ENCODE results near the gene DAGLB. TPM values are rescaled to one million over a fixed set of nuclear protein-coding genes. Genes with fewer than 3 reads are reported as not detected.

The DAGLB gene
- total and polyA plus RNA-seq, 2 of the 8 experiments (the other 6 are each of a cell fraction or from before 2014, with no cell fraction given): 27.0 to 39.6 TPM

- Histone ChIP-seq H3K36me3 (ENCODE audit: control insufficient read depth in 2 of 4, insufficient read depth in 4 of 4, low read length in 3 of 4) (peaks cover 0 to 30% (median 13%) of the 10 kb centered on the region in 4 experiments; a peak in 6 of 8 replicates), H3K27me3 (replicated peaks in 1 of 4; ENCODE audit: control insufficient read depth in 3 of 4, extremely low read depth in 1 of 4, insufficient read depth in 3 of 4, low read length in 3 of 4) (no peaks in the 10 kb centered on the region), H3K23me2 (ENCODE audit: low read depth, low read length) (no peaks in the 10 kb centered on the region; the same call in 1 of the 2 replicates), H3K27ac (ENCODE audit: low read depth, low read length) (no peak overlapping the region), H3K4ac (replicated peaks; ENCODE audit: insufficient read length, low read depth, low read length) (no peak overlapping the region), H3K56ac (replicated peaks; ENCODE audit: insufficient read length, low read depth, low read length) (no peak overlapping the region), H3K14ac (ENCODE audit: insufficient read length) (no peak overlapping the region), H3K79me2 (ENCODE audit: control insufficient read depth in 1 of 2, insufficient read depth in 2 of 2, low read length in 2 of 2) (peaks cover 43 to 96% of the 10 kb centered on the region in 2 experiments), H3K4me2 (ENCODE audit: insufficient read depth in 1 of 2, low read depth in 2 of 2, low read length in 2 of 2) (no peak overlapping the region), H3K4me1 (replicated peaks in 1 of 4; ENCODE audit: control insufficient read depth in 3 of 4, insufficient read depth in 4 of 4, low read length in 3 of 4) (peaks cover 0 to 11% (median 5%) of the 10 kb centered on the region in 4 experiments), H3K9me3 (ENCODE audit: insufficient read depth in 2 of 2, low read depth in 1 of 2, low read length in 1 of 2) (no peaks in the 10 kb centered on the region), H2AK5ac (ENCODE audit: low read depth, low read length) (no peak overlapping the region), H2BK120ac (replicated peaks; ENCODE audit: low read depth, low read length) (no peak overlapping the region), H4K20me1 (replicated peaks in 1 of 2; ENCODE audit: control insufficient read depth in 1 of 2, insufficient read depth in 2 of 2, low read length in 2 of 2) (peaks cover 24 to 32% of the 10 kb centered on the region in 2 experiments), H3K18ac (ENCODE audit: extremely low read depth, low read length) (no peak overlapping the region), H2BK5ac (ENCODE audit: low read depth, low read length) (no peak overlapping the region), H3K79me1 (ENCODE audit: low read depth, low read length) (peaks cover 13% of the 10 kb centered on the region; the same call in 1 of the 2 replicates), H3K4me3 (ENCODE audit: extremely low read depth in 1 of 4, insufficient read depth in 2 of 4, low read depth in 3 of 4, low read length in 4 of 4) (no peak overlapping the region), H2BK15ac (ENCODE audit: low read length) (no peak overlapping the region), H4K91ac (replicated peaks; ENCODE audit: insufficient read length, low read length) (no peak overlapping the region), H2BK12ac (ENCODE audit: low read depth, low read length) (no peak overlapping the region), H3K9ac (replicated peaks in 1 of 4; ENCODE audit: extremely low read depth in 1 of 4, low read depth in 3 of 4, low read length in 3 of 4) (no peak overlapping the region), H2BK20ac (ENCODE audit: low read length) (no peak overlapping the region), H2AFZ (ENCODE audit: low read length) (no peak overlapping the region), H3K23ac (ENCODE audit: insufficient read length) (no peak overlapping the region), H4K8ac (ENCODE audit: extremely low read depth, insufficient read depth, low read length) (no peak overlapping the region), H4K5ac (ENCODE audit: insufficient read length, low read depth, low read length) (no peak overlapping the region)
- CTCF ChIA-PET (ENCODE audit: partially characterized antibody): no interaction called here
- FAIRE-seq: no peak
- 100% methylated on average over 2 of the region's 3 CpGs; no CpG with 5 or more reads in 1 of the 2 experiments for WGBS, 2 experiments (ENCODE audit: extremely low coverage in 1 of 2, insufficient coverage in 1 of 2, insufficient read length in 1 of 2, insufficient replicate concordance in 2 of 2, low coverage in 1 of 2, low lambda C conversion rate in 2 of 2, missing lambda C conversion rate in 1 of 2)
- POLR2A ChIA-PET (ENCODE audit: partially characterized antibody): interaction anchor here (0.8 to 1.0 kb wide), 3 partner anchors 11 to 25 kb away, joined by 3 read pairs; no protein-coding TSS in a partner anchor
- DNase-seq (ENCODE audit: low read depth in 1 of 2, low spot score in 2 of 2): no peak
- TF ChIP-seq TCF12 (IDR thresholded peaks at IDR 0.05; ENCODE audit: low read depth, low read length): no peak
- TF ChIP-seq RXRA (IDR thresholded peaks at IDR 0.05; ENCODE audit: insufficient read depth, low read depth, low read length): no peak
- TF ChIP-seq, protein P1, sequence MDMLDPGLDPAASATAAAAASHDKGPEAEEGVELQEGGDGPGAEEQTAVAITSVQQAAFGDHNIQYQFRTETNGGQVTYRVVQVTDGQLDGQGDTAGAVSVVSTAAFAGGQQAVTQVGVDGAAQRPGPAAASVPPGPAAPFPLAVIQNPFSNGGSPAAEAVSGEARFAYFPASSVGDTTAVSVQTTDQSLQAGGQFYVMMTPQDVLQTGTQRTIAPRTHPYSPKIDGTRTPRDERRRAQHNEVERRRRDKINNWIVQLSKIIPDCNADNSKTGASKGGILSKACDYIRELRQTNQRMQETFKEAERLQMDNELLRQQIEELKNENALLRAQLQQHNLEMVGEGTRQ (IDR thresholded peaks at IDR 0.05; ENCODE audit: low read length): no peak
- no peak for TF ChIP-seq CBX8 (IDR thresholded peaks at IDR 0.05; ENCODE audit: borderline replicate concordance, low read depth, low read length)
- TF ChIP-seq, protein P2, sequence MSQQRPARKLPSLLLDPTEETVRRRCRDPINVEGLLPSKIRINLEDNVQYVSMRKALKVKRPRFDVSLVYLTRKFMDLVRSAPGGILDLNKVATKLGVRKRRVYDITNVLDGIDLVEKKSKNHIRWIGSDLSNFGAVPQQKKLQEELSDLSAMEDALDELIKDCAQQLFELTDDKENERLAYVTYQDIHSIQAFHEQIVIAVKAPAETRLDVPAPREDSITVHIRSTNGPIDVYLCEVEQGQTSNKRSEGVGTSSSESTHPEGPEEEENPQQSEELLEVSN (IDR thresholded peaks at IDR 0.05): no peak
- no peak for TF ChIP-seq RNF2 (IDR thresholded peaks at IDR 0.05; ENCODE audit: borderline replicate concordance, low read depth, low read length, missing control alignments, poor library complexity, severe bottlenecking)
- no peak for TF ChIP-seq TEAD4 (IDR thresholded peaks at IDR 0.05; ENCODE audit: low read depth, low read length)
- no peak for TF ChIP-seq SIX5 (IDR thresholded peaks at IDR 0.05; ENCODE audit: low read depth, low read length)
- no peak for TF ChIP-seq NANOG (IDR thresholded peaks at IDR 0.05; ENCODE audit: insufficient read depth, low read depth, low read length, poor library complexity, severe bottlenecking)
- TF ChIP-seq CHD1 (IDR thresholded peaks at IDR 0.05; ENCODE audit: low read depth, low read length): no peak
- no peak for TF ChIP-seq TBP (IDR thresholded peaks at IDR 0.05; ENCODE audit: low read depth, low read length)
- no peak for TF ChIP-seq BACH1 (IDR thresholded peaks at IDR 0.05; ENCODE audit: low read length)
- no peak for TF ChIP-seq CEBPB (IDR thresholded peaks at IDR 0.05; ENCODE audit: low read depth, low read length)
Observed at GRCh38 chr7:6386779-6387178, 61.0 kb downstream of the DAGLB start.
